DND-41 (cell line): Measurements from ENCODE around the gene GDAP2.

ENCODE experiments used
- ATAC-seq: fragments of 200-7000 bp; cut with Tn5 transposase; 3 replicates; pipeline ENCODE4 v1.9.1; 2021; ENCODE audit warnings: low read depth; ENCODE audit not compliant: insufficient read depth
- DNase-seq: peaks from one replicate; pipeline ENCODE4 v3.0.0-alpha.2; 2020
- H2AFZ ChIP-seq: 2 replicates; pipeline ENCODE4 v1.6.0; 2012; ENCODE audit warnings: low read depth, low read length
- H3K27ac ChIP-seq: 2 replicates; pipeline ENCODE4 v1.5.1; 2012; ENCODE audit warnings: low read length, inconsistent platforms
- H3K27me3 ChIP-seq: fragments of 200-600 bp; sonication (generic); 2 replicates; pipeline ENCODE4 v1.6.0; 2012; ENCODE audit warnings: low read length, mild to moderate bottlenecking, inconsistent platforms; ENCODE audit not compliant: insufficient read depth, poor library complexity
- H3K36me3 ChIP-seq: 2 replicates; pipeline ENCODE4 v1.5.1; 2012; ENCODE audit warnings: low read length, inconsistent platforms; ENCODE audit not compliant: insufficient read depth
- H3K4me1 ChIP-seq: 2 replicates; pipeline ENCODE4 v1.5.1; 2012; ENCODE audit warnings: mild to moderate bottlenecking, low read length; ENCODE audit not compliant: insufficient read depth
- H3K4me2 ChIP-seq: 2 replicates; pipeline ENCODE4 v1.6.0; 2012; ENCODE audit warnings: mild to moderate bottlenecking, moderate library complexity, low read length, inconsistent platforms; ENCODE audit not compliant: insufficient read depth
- H3K4me3 ChIP-seq, 2 experiments: fragments of 200-600 bp in 1 of 2; shearing (Covaris generic) in 1 of 2; 2 replicates each; pipeline ENCODE4 v1.5.1; 2012 to 2016; ENCODE audit warnings: inconsistent platforms in 2 of 2, low read length in 2 of 2, mild to moderate bottlenecking in 2 of 2, low read depth in 1 of 2, moderate library complexity in 1 of 2
- H3K79me2 ChIP-seq: 2 replicates; pipeline ENCODE4 v1.6.0; 2012; ENCODE audit warnings: low read length, inconsistent platforms; ENCODE audit not compliant: insufficient read depth
- H3K9ac ChIP-seq: 2 replicates; pipeline ENCODE4 v1.6.0; 2012; ENCODE audit warnings: low read depth, mild to moderate bottlenecking, inconsistent platforms, low read length, moderate library complexity
- H3K9me3 ChIP-seq: 2 replicates; pipeline ENCODE4 v1.5.1; 2012; ENCODE audit warnings: low read length, moderate library complexity, mild to moderate bottlenecking, inconsistent platforms; ENCODE audit not compliant: insufficient read depth, severe bottlenecking
- H4K20me1 ChIP-seq: 2 replicates; pipeline ENCODE4 v1.6.0; 2012; ENCODE audit warnings: low read length; ENCODE audit not compliant: insufficient read depth
- CTCF ChIP-seq: IDR thresholded peaks from 2 replicates; pipeline ENCODE4 v1.5.1; 2012; ENCODE audit warnings: borderline replicate concordance, low read length, moderate library complexity, mild to moderate bottlenecking; ENCODE audit not compliant: poor library complexity, severe bottlenecking; ENCODE audit errors: extremely low read depth
- EZH2 ChIP-seq: IDR thresholded peaks from 3 replicates; pipeline ENCODE4 v1.6.1; 2012; ENCODE audit warnings: borderline replicate concordance, low read depth, mild to moderate bottlenecking, moderate library complexity, low read length, inconsistent platforms; ENCODE audit not compliant: severe bottlenecking

Gene GDAP2

GRCh38 chr1:117911051-117911450 lies 18.4 kb downstream of the GDAP2 start:
- Histone ChIP-seq H3K27me3 (no peaks in the 10 kb centered on the region), H3K4me2 (no peak overlapping the region), H3K27ac (no peak overlapping the region), H3K36me3 (peaks cover 67% of the 10 kb centered on the region), H4K20me1 (no peaks in the 10 kb centered on the region), H2AFZ (no peak overlapping the region), H3K4me1 (no peaks in the 10 kb centered on the region), H3K79me2 (no peaks in the 10 kb centered on the region), H3K4me3 (no peak overlapping the region), H3K9me3 (no peaks in the 10 kb centered on the region), H3K9ac (no peak overlapping the region)
- DNase-seq (no peak), ATAC-seq (no peak)
- TF ChIP-seq CTCF = no peak
- TF ChIP-seq EZH2 = no peak

DNA sequence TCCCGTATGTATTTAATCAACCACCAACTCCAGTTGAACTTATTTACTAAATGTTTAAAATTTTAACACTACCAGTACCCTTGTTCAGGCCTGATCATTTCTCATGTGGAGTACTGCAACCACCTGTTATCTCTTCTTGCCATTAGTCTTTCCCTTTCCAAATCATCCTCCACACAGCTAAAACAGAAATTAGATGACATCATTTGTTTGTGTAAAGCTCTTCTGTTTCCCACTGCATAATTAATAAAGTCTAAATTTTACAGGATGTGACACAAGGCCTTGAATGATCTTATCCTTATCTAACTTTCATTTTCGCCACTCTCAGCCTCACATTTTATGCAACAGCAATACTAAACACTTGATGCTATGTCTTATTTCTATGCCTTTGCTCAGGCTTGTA lies 24.4 kb downstream of the GDAP2 start:
- H2AFZ ChIP-seq = no peak overlapping the region
- H3K4me3 ChIP-seq = no peak overlapping the region
- H3K27me3 ChIP-seq = no peaks in the 10 kb centered on the region
- H3K27ac ChIP-seq = no peak overlapping the region
- H3K9ac ChIP-seq = no peak overlapping the region
- H3K4me1 ChIP-seq = no peaks in the 10 kb centered on the region
- H3K4me2 ChIP-seq = no peak overlapping the region
- H3K36me3 ChIP-seq = peaks cover 54% of the 10 kb centered on the region; the same call in 1 of the 2 replicates
- H3K79me2 ChIP-seq = no peaks in the 10 kb centered on the region
- ATAC-seq = no peak
- no peaks in the 10 kb centered on the region for H3K9me3 ChIP-seq
- TF ChIP-seq EZH2 = no peak
- TF ChIP-seq CTCF = no peak
- H4K20me1 ChIP-seq = no peaks in the 10 kb centered on the region
- no peak for DNase-seq

GRCh38 chr1:117904485-117904884 lies 24.9 kb downstream of the GDAP2 start:
- no peak for TF ChIP-seq EZH2
- TF ChIP-seq CTCF = no peak
- no peaks in the 10 kb centered on the region for H3K9me3 ChIP-seq
- H4K20me1 ChIP-seq = no peaks in the 10 kb centered on the region
- no peaks in the 10 kb centered on the region for H3K27me3 ChIP-seq
- no peak overlapping the region for H3K9ac ChIP-seq
- H3K36me3 ChIP-seq = peaks cover 53% of the 10 kb centered on the region; the same call in 1 of the 2 replicates
- no peak overlapping the region for H3K4me2 ChIP-seq
- H2AFZ ChIP-seq = no peak overlapping the region
- no peak overlapping the region for H3K27ac ChIP-seq
- H3K79me2 ChIP-seq = no peaks in the 10 kb centered on the region
- no peak for ATAC-seq
- no peak for DNase-seq
- H3K4me3 ChIP-seq = no peak overlapping the region
- H3K4me1 ChIP-seq = no peaks in the 10 kb centered on the region

DNA sequence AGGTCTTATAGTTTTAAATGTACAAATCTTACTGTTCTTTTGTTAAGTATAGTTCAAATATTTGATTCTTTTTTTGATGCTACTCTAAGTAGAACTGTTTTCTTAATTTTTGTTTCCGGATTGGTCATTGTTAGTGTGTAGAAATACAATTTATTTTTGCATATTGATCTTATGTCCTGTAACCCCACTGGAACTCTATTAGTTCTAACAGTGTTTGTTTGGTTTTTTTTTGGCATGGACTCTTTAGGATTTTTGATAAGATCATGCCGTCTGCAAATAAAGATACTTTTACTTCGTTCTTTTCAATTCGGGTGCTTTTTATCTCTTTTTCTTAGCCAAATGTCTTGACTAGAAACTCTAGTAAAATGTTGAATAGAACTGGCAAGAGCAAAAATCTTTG lies 26.5 kb downstream of the GDAP2 start:
- Histone ChIP-seq H3K36me3 (peaks cover 57% of the 10 kb centered on the region; the same call in 1 of the 2 replicates), H3K79me2 (no peaks in the 10 kb centered on the region), H3K4me3 (no peak overlapping the region), H4K20me1 (no peaks in the 10 kb centered on the region), H3K9me3 (no peaks in the 10 kb centered on the region), H2AFZ (no peak overlapping the region), H3K27me3 (no peaks in the 10 kb centered on the region), H3K27ac (no peak overlapping the region), H3K9ac (no peak overlapping the region), H3K4me1 (no peaks in the 10 kb centered on the region), H3K4me2 (no peak overlapping the region)
- no peak for DNase-seq
- no peak for ATAC-seq
- TF ChIP-seq CTCF (no peak), EZH2 (no peak)
